Fibroblast of lung (primary cell): ENCODE data around the gene BCAR3. TPM values are rescaled to one million over a fixed set of nuclear protein-coding genes. Genes with fewer than 3 reads are reported as not detected.
A peak's percentile ranks its signal among the peaks of the same experiment; 100 is the strongest.

Source experiments
- DNase-seq, 2 donors: peaks; one replicate each; pipeline versions ENCODE4 v3.0.0 to v3.0.0-alpha.2; 2010; ENCODE audit warnings: low read depth in 2 of 2
- H2AFZ ChIP-seq: 2 replicates; pipeline ENCODE4 v1.5.1; 2012; ENCODE audit warnings: low read length, control low read depth, inconsistent platforms
- H3K27ac ChIP-seq: 2 replicates; pipeline ENCODE4 v1.5.1; 2011; ENCODE audit warnings: low read length, control low read depth; ENCODE audit not compliant: insufficient read depth
- H3K27me3 ChIP-seq: 2 replicates; pipeline ENCODE4 v1.5.1; 2011; ENCODE audit warnings: mild to moderate bottlenecking, low read length; ENCODE audit not compliant: control insufficient read depth, insufficient read depth
- H3K36me3 ChIP-seq: 2 replicates; pipeline ENCODE4 v1.5.1; 2011; ENCODE audit warnings: low read length; ENCODE audit not compliant: control insufficient read depth, insufficient read depth
- H3K4me1 ChIP-seq: 2 replicates; pipeline ENCODE4 v1.5.1; 2011; ENCODE audit warnings: low read length; ENCODE audit not compliant: control insufficient read depth, insufficient read depth; ENCODE audit errors: extremely low read depth
- H3K4me2 ChIP-seq: 2 replicates; pipeline ENCODE4 v1.5.1; 2011; ENCODE audit warnings: low read length, control low read depth; ENCODE audit not compliant: insufficient read depth; ENCODE audit errors: extremely low read depth
- H3K4me3 ChIP-seq, 4 experiments: fragments of 200-600 bp in 1 of 4; sonication (generic) in 1 of 4; replicated peaks in 1 of 4; 2 replicates each; pipeline ENCODE4 v1.5.1; 2011 to 2016; ENCODE audit warnings: low read length in 4 of 4, low read depth in 3 of 4, mild to moderate bottlenecking in 3 of 4, control low read depth in 2 of 4, inconsistent platforms in 1 of 4, mixed read lengths in 1 of 4; ENCODE audit not compliant: insufficient read depth in 1 of 4; ENCODE audit errors: control extremely low read depth in 1 of 4
- H3K79me2 ChIP-seq: 2 replicates; pipeline ENCODE4 v1.5.1; 2012; ENCODE audit warnings: mild to moderate bottlenecking, low read length, inconsistent platforms; ENCODE audit not compliant: control insufficient read depth, insufficient read depth
- H3K9ac ChIP-seq: 2 replicates; pipeline ENCODE4 v1.5.1; 2011; ENCODE audit warnings: mild to moderate bottlenecking, low read length, control low read depth; ENCODE audit not compliant: insufficient read depth
- H3K9me3 ChIP-seq: 2 replicates; pipeline ENCODE4 v1.5.1; 2012; ENCODE audit warnings: low read depth, low read length; ENCODE audit not compliant: control insufficient read depth, insufficient read depth
- H4K20me1 ChIP-seq: 2 replicates; pipeline ENCODE4 v1.5.1; 2011; ENCODE audit warnings: low read length; ENCODE audit not compliant: control insufficient read depth, insufficient read depth; ENCODE audit errors: extremely low read depth
- CTCF ChIP-seq, 2 donors: IDR thresholded peaks in 1 of 2; conservative IDR thresholded peaks in 1 of 2; 1 replicate in 1 of 2; 2 replicates in 1 of 2; pipeline ENCODE4 v1.5.1; 2011 to 2012; ENCODE audit warnings: low read length in 2 of 2, control low read depth in 1 of 2, inconsistent platforms in 1 of 2, low read depth in 1 of 2, mild to moderate bottlenecking in 1 of 2
- EZH2 ChIP-seq: IDR thresholded peaks from 2 replicates; pipeline ENCODE4 v1.5.1; 2012; ENCODE audit warnings: low read length, control low read depth, mild to moderate bottlenecking; ENCODE audit errors: missing control alignments
- polyA plus RNA-seq, 2 donors: library from polyadenylated mRNA; depleted of rRNA in 1 of 2; stranded (reverse) in 1 of 2; unstranded in 1 of 2; fragments of >200 nt; gene quantifications; 2 replicates each; pipeline ENCODE4 v1.2.1, GENCODE V29; 2011 to 2012; ENCODE audit warnings: missing spikeins in 1 of 2
- total RNA-seq: library from RNA; depleted of rRNA; stranded (reverse); fragments of >200 nt; gene quantifications from 2 replicates; pipeline ENCODE4 v1.2.1, GENCODE V29; 2014

The BCAR3 gene
- total and polyA plus RNA-seq, 2 donors (not counting 1 experiment from before 2014, with no cell fraction given), result 12.6 to 35.2 TPM

- H3K4me2 ChIP-seq, result no peak overlapping the region
These were observed 105.3 kb downstream of the BCAR3 start for GRCh38 chr1:93576346-93576745.

GRCh38 chr1:93575621-93576284 lies 105.9 kb downstream of the BCAR3 start:
- Histone ChIP-seq H3K9me3 (no peaks in the 10 kb centered on the region), H3K36me3 (peaks cover 15% of the 10 kb centered on the region), H3K9ac (no peak overlapping the region), H2AFZ (no peak overlapping the region), H3K27me3 (no peaks in the 10 kb centered on the region), H3K79me2 (peaks cover 19% of the 10 kb centered on the region), H3K4me3 (no peak overlapping the region), H4K20me1 (no peaks in the 10 kb centered on the region), H3K4me2 (no peak overlapping the region), H3K27ac (no peak overlapping the region), H3K4me1 (peaks cover 5% of the 10 kb centered on the region)
- peak in 1 of 2 donors; percentile 53 for DNase-seq
- TF ChIP-seq EZH2 (no peak), CTCF (conservative IDR thresholded peaks at IDR 0.05 in 1 of 2, IDR thresholded peaks at IDR 0.05 in 1 of 2; ENCODE audit: low read depth in 1 of 2, low read length in 2 of 2) (no peak)

More at GRCh38 chr1:93576346-93576745, 105.3 kb downstream of the BCAR3 start:
- H3K4me3 ChIP-seq, result no peak overlapping the region
- peaks cover 15% of the 10 kb centered on the region for H3K36me3 ChIP-seq
- no peak overlapping the region for H2AFZ ChIP-seq
- TF ChIP-seq CTCF (conservative IDR thresholded peaks at IDR 0.05 in 1 of 2, IDR thresholded peaks at IDR 0.05 in 1 of 2; ENCODE audit: low read depth in 1 of 2, low read length in 2 of 2) (no peak), EZH2 (no peak)
- peak in 1 of 2 donors; percentile 18 for DNase-seq
- H3K4me1 ChIP-seq, result peaks cover 5% of the 10 kb centered on the region
- no peaks in the 10 kb centered on the region for H4K20me1 ChIP-seq
- no peak overlapping the region for H3K27ac ChIP-seq
- no peak overlapping the region for H3K9ac ChIP-seq
- H3K79me2 ChIP-seq, result peaks cover 19% of the 10 kb centered on the region
- no peaks in the 10 kb centered on the region for H3K9me3 ChIP-seq
- H3K27me3 ChIP-seq, result no peaks in the 10 kb centered on the region

- H4K20me1 ChIP-seq, result no peaks in the 10 kb centered on the region
- TF ChIP-seq CTCF (conservative IDR thresholded peaks at IDR 0.05 in 1 of 2, IDR thresholded peaks at IDR 0.05 in 1 of 2; ENCODE audit: low read depth in 1 of 2, low read length in 2 of 2), result no peak
- no peak for TF ChIP-seq EZH2
- H3K4me3 ChIP-seq, result no peak overlapping the region
- no peak overlapping the region for H3K27ac ChIP-seq
- H3K9me3 ChIP-seq, result no peaks in the 10 kb centered on the region
- peaks cover 5% of the 10 kb centered on the region for H3K4me1 ChIP-seq
- no peak overlapping the region for H2AFZ ChIP-seq
- no peak for DNase-seq
- no peak overlapping the region for H3K4me2 ChIP-seq
- H3K36me3 ChIP-seq, result peaks cover 17% of the 10 kb centered on the region
- H3K79me2 ChIP-seq, result peaks cover 19% of the 10 kb centered on the region
- no peaks in the 10 kb centered on the region for H3K27me3 ChIP-seq
- H3K9ac ChIP-seq, result no peak overlapping the region
These were observed 106.6 kb downstream of the BCAR3 start for GRCh38 chr1:93574991-93575390.
